ENCODE results near the gene LRRK1. TPM values are rescaled to one million over a fixed set of nuclear protein-coding genes. Genes with fewer than 3 reads are reported as not detected.

The LRRK1 gene
- total and polyA plus RNA-seq, 2 experiments from 2014 or later = 6.2 to 6.4 TPM

DNA sequence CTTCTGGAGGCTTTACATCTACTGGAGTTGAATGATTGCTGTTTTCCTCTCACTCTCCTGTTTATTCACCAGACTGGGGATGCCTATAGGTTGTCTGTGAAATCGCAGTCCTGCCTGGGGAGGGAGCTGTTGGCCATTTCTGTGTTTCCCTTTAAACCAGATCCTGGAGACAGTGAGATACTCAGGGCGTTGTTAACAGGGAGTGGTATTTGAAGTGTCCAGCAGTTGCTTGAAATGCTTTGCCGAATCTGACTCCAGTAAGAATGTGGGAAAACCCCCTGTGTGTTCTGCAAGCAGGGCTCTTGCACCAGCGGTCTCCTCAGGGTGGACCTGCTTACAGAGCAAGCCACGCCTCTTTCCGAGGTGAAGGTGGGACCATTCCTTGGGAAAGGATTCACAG, 4.3 kb upstream of the LRRK1 start:
- no peaks in the 10 kb centered on the region for H3K36me3 ChIP-seq (ENCODE audit: low read depth)
- H3K9me2 ChIP-seq (ENCODE audit: insufficient read depth) = no peaks in the 10 kb centered on the region
- no peaks in the 10 kb centered on the region for H3K79me2 ChIP-seq (ENCODE audit: insufficient read depth)
- no peak overlapping the region for H3K9ac ChIP-seq
- no peak overlapping the region for H3K27ac ChIP-seq
- no peak overlapping the region for H2AFZ ChIP-seq
- no peaks in the 10 kb centered on the region for H3K9me3 ChIP-seq (ENCODE audit: low read depth)
- H3K4me1 ChIP-seq (ENCODE audit: insufficient read depth) = no peaks in the 10 kb centered on the region
- H3K27me3 ChIP-seq (replicated peaks; ENCODE audit: insufficient read depth) = no peaks in the 10 kb centered on the region
- 79 to 84% methylated on average over 6 of the region's 6 CpGs for WGBS, 2 experiments (ENCODE audit: low coverage in 1 of 2, low lambda C conversion rate in 2 of 2, missing lambda C conversion rate in 2 of 2)
- in situ Hi-C loops (cut with MboI) = loop anchor here (25.0 kb wide), 1 partner anchor 347 kb away; the partner anchor contains the start of gene CHSY1
- no peaks in the 10 kb centered on the region for H3F3A ChIP-seq (ENCODE audit: insufficient read depth)
- no peak for TF ChIP-seq EZH2phosphoT487 (IDR thresholded peaks at IDR 0.05; ENCODE audit: insufficient read depth, low read depth)
- no peak for TF ChIP-seq EZH2 (IDR thresholded peaks at IDR 0.05; ENCODE audit: insufficient read depth, poor library complexity, severe bottlenecking)
- no peaks in the 10 kb centered on the region for H4K20me1 ChIP-seq (ENCODE audit: insufficient read depth)
- H3K4me2 ChIP-seq (ENCODE audit: unreplicated experiment) = no peak overlapping the region
- H3K4me3 ChIP-seq = no peak overlapping the region
- peak; percentile 21 for DNase-seq

GRCh38 chr15:100918034-100918689, 995 bp upstream of the LRRK1 start:
- Histone ChIP-seq H3K4me1 (ENCODE audit: insufficient read depth) (no peaks in the 10 kb centered on the region), H3K36me3 (ENCODE audit: low read depth) (no peaks in the 10 kb centered on the region), H3K9me3 (ENCODE audit: low read depth) (no peaks in the 10 kb centered on the region), H3F3A (ENCODE audit: insufficient read depth) (no peaks in the 10 kb centered on the region), H2AFZ (peak overlapping the region; percentile 99), H3K79me2 (ENCODE audit: insufficient read depth) (peaks cover 20% of the 10 kb centered on the region; the same call in 1 of the 2 replicates), H3K9me2 (ENCODE audit: insufficient read depth) (no peaks in the 10 kb centered on the region), H3K4me2 (ENCODE audit: unreplicated experiment) (peak overlapping the region; percentile 92), H3K4me3 (peak overlapping the region; percentile 99), H3K27me3 (replicated peaks; ENCODE audit: insufficient read depth) (no peaks in the 10 kb centered on the region), H3K9ac (peak overlapping the region; percentile 87), H4K20me1 (ENCODE audit: insufficient read depth) (no peaks in the 10 kb centered on the region), H3K27ac (peak overlapping the region; percentile 36)
- 1% methylated on average over 36 to 41 of the region's 42 CpGs for WGBS, 2 experiments (ENCODE audit: low coverage in 1 of 2, low lambda C conversion rate in 2 of 2, missing lambda C conversion rate in 2 of 2)
- no peak for TF ChIP-seq EZH2phosphoT487 (IDR thresholded peaks at IDR 0.05; ENCODE audit: insufficient read depth, low read depth)
- no peak for TF ChIP-seq EZH2 (IDR thresholded peaks at IDR 0.05; ENCODE audit: insufficient read depth, poor library complexity, severe bottlenecking)
- DNase-seq = peak; percentile 92
- in situ Hi-C loops (cut with MboI) = loop anchor here (25.0 kb wide), 1 partner anchor 344 kb away; the partner anchor contains the start of gene CHSY1

GRCh38 chr15:100919481-100920405, 586 bp downstream of the LRRK1 start:
- peak overlapping the region; percentile 88 for H3K4me2 ChIP-seq (ENCODE audit: unreplicated experiment)
- TF ChIP-seq EZH2phosphoT487 (IDR thresholded peaks at IDR 0.05; ENCODE audit: insufficient read depth, low read depth) = no peak
- peak overlapping the region; percentile 79 for H3K4me3 ChIP-seq
- H3K27me3 ChIP-seq (replicated peaks; ENCODE audit: insufficient read depth) = no peaks in the 10 kb centered on the region
- H3K36me3 ChIP-seq (ENCODE audit: low read depth) = no peaks in the 10 kb centered on the region
- peak; percentile 69 for DNase-seq
- H3K9me2 ChIP-seq (ENCODE audit: insufficient read depth) = no peaks in the 10 kb centered on the region
- H2AFZ ChIP-seq = peak overlapping the region; percentile 83
- H3K27ac ChIP-seq = no peak overlapping the region
- no peaks in the 10 kb centered on the region for H3F3A ChIP-seq (ENCODE audit: insufficient read depth)
- WGBS, 2 experiments (ENCODE audit: low coverage in 1 of 2, low lambda C conversion rate in 2 of 2, missing lambda C conversion rate in 2 of 2) = 6 to 9% methylated on average over 30 to 44 of the region's 80 CpGs
- no peaks in the 10 kb centered on the region for H4K20me1 ChIP-seq (ENCODE audit: insufficient read depth)
- in situ Hi-C loops (cut with MboI) = loop anchor here (25.0 kb wide), 1 partner anchor 343 kb away; the partner anchor contains the start of gene CHSY1
- H3K9ac ChIP-seq = peak overlapping the region; percentile 76
- H3K9me3 ChIP-seq (ENCODE audit: low read depth) = no peaks in the 10 kb centered on the region
- H3K4me1 ChIP-seq (ENCODE audit: insufficient read depth) = no peaks in the 10 kb centered on the region
- peaks cover 20% of the 10 kb centered on the region; the same call in 1 of the 2 replicates for H3K79me2 ChIP-seq (ENCODE audit: insufficient read depth)

DNA sequence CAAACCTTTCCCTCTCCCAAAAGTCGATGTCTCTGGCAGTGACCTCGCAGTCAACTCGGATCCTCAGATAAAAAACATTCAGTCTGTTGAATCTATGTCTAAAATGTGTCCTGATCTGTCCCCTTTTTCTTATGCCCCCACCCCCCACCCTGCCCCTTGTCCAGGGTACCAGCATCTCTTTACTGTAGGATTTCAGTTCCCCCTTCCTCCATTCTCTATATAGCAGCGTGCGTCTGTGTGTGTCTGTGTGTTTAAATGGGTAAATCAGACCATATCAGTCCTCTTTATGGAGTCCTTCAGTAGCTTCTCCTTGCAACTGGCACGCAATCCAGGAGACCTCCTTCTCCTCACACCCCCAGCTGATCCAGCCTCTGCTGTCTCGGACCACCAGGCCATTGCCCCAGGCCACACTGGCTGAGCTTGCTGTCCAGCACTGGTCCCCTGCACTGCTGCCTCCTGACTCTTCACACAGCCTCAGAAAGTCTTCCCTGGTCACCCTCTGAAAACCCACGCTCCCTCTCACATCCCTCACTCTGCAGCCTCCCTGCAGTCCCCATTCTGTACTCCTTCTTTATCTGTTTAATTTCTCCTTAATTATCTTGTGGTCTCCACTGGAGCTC, 1.5 kb downstream of the LRRK1 start:
- Histone ChIP-seq H3K4me1 (ENCODE audit: insufficient read depth) (no peaks in the 10 kb centered on the region), H4K20me1 (ENCODE audit: insufficient read depth) (no peaks in the 10 kb centered on the region), H3K9ac (no peak overlapping the region; the same call in 1 of the 2 replicates), H3K9me2 (ENCODE audit: insufficient read depth) (no peaks in the 10 kb centered on the region), H3K27ac (no peak overlapping the region), H3K4me3 (no peak overlapping the region), H3K27me3 (replicated peaks; ENCODE audit: insufficient read depth) (no peaks in the 10 kb centered on the region), H3K36me3 (ENCODE audit: low read depth) (peaks cover 5% of the 10 kb centered on the region; the same call in 1 of the 2 replicates), H3K4me2 (ENCODE audit: unreplicated experiment) (peak overlapping the region; percentile 88), H3K9me3 (ENCODE audit: low read depth) (no peaks in the 10 kb centered on the region), H2AFZ (no peak overlapping the region), H3K79me2 (ENCODE audit: insufficient read depth) (peaks cover 20% of the 10 kb centered on the region; the same call in 1 of the 2 replicates), H3F3A (ENCODE audit: insufficient read depth) (no peaks in the 10 kb centered on the region)
- no peak for DNase-seq
- in situ Hi-C loops (cut with MboI) = loop anchor here (25.0 kb wide), 1 partner anchor 342 kb away; the partner anchor contains the start of gene CHSY1
- 91 to 95% methylated on average over 8 of the region's 8 CpGs for WGBS, 2 experiments (ENCODE audit: low coverage in 1 of 2, low lambda C conversion rate in 2 of 2, missing lambda C conversion rate in 2 of 2)
- TF ChIP-seq EZH2 (IDR thresholded peaks at IDR 0.05; ENCODE audit: insufficient read depth, poor library complexity, severe bottlenecking) (no peak), EZH2phosphoT487 (IDR thresholded peaks at IDR 0.05; ENCODE audit: insufficient read depth, low read depth) (no peak)
